GM12878 (cell line): ENCODE results near the gene ELAC1. TPM values are rescaled to one million over a fixed set of nuclear protein-coding genes. Genes with fewer than 3 reads are reported as not detected.
"Not testable (repeated sequence)": the region's sequence is repeated elsewhere in the genome, so short reads cannot be mapped to it uniquely, and the experiment has no call there.

Source experiments
- ATAC-seq: fragments of 200-7000 bp; cut with Tn5 transposase; 3 replicates; pipeline ENCODE4 v1.9.1; 2020; ENCODE audit warnings: mild to moderate bottlenecking, moderate library complexity
- BruUV-seq: library from RNA; stranded (reverse); fragments of 400-500 nt; replicated peaks from 2 replicates; lab custom pipeline; 2021; lab: Mats Ljungman, UMichigan
- CTCF ChIA-PET: fragments of 300-600 bp; sonication (Branson Sonifier 250); formaldehyde crosslinking; extraction: SDS; loops from one replicate; lab custom pipeline; 2021; ENCODE audit warnings: inconsistent platforms; lab: Yijun Ruan, JAX
- POLR2A ChIA-PET: fragments of 350-600 bp; formaldehyde crosslinking; extraction: SDS; loops from one replicate; lab custom pipeline; 2021; ENCODE audit warnings: inconsistent platforms; lab: Charles Lee
- RAD21 ChIA-PET: fragments of 300-600 bp; sonication (Branson Sonifier 250); formaldehyde crosslinking; loops from one replicate; lab custom pipeline; 2023; ENCODE audit warnings: antibody characterized with exemption; ENCODE audit not compliant: unreplicated experiment; lab: Charles Lee
- SMC1A ChIA-PET: fragments of 300-600 bp; sonication (Branson Sonifier 250); formaldehyde crosslinking; loops from one replicate; lab custom pipeline; 2023; ENCODE audit not compliant: unreplicated experiment, uncharacterized antibody; lab: Charles Lee
- DNase-seq: peaks from one replicate; pipeline ENCODE4 v3.0.0-alpha.2; 2011; ENCODE audit warnings: low read depth, low spot score
- FAIRE-seq: peaks from 3 replicates; lab custom pipeline; 2011; peaks lifted over from hg19 to GRCh38; lab: Jason Lieb, UNC
- H2AFZ ChIP-seq: 2 replicates; pipeline ENCODE4 v1.6.0; 2011; ENCODE audit warnings: low read depth, low read length, control low read depth; ENCODE audit not compliant: control insufficient read depth
- H3K27ac ChIP-seq: 2 replicates; pipeline ENCODE4 v1.5.1; 2011; ENCODE audit warnings: control low read depth; ENCODE audit not compliant: control insufficient read depth, insufficient read depth
- H3K27me3 ChIP-seq, 2 experiments: replicated peaks in 1 of 2; 2 replicates each; pipeline versions ENCODE4 v1.6.0 to v1.6.1; 2011; ENCODE audit warnings: low read length in 1 of 2; ENCODE audit not compliant: control insufficient read depth in 2 of 2, insufficient read depth in 2 of 2
- H3K36me3 ChIP-seq, 2 experiments: 2 replicates each; pipeline ENCODE4 v1.5.1; 2011; ENCODE audit warnings: low read length in 1 of 2; ENCODE audit not compliant: control insufficient read depth in 2 of 2, insufficient read depth in 2 of 2
- H3K4me1 ChIP-seq: 2 replicates; pipeline ENCODE4 v1.6.1; 2011; ENCODE audit warnings: mild to moderate bottlenecking, low read length, moderate library complexity, mixed read lengths; ENCODE audit not compliant: control insufficient read depth, insufficient read depth
- H3K4me2 ChIP-seq: 2 replicates; pipeline ENCODE4 v1.6.0; 2011; ENCODE audit warnings: control low read depth; ENCODE audit not compliant: control insufficient read depth, insufficient read depth
- H3K4me3 ChIP-seq: fragments of 200-600 bp; sonication (generic); 2 replicates; pipeline ENCODE4 v1.5.1; 2016
- H3K79me2 ChIP-seq: 2 replicates; pipeline ENCODE4 v1.6.0; 2011; ENCODE audit warnings: low read length; ENCODE audit not compliant: control insufficient read depth, insufficient read depth
- H3K9ac ChIP-seq: 2 replicates; pipeline ENCODE4 v1.8.0; 2011; ENCODE audit warnings: low read length, control low read depth, mixed read lengths; ENCODE audit not compliant: control insufficient read depth, insufficient read depth
- H3K9me3 ChIP-seq: replicated peaks from 3 replicates; pipeline ENCODE4 v1.5.1; 2011; ENCODE audit warnings: mild to moderate bottlenecking, low read length; ENCODE audit not compliant: control insufficient read depth, insufficient read depth
- H4K20me1 ChIP-seq: 2 replicates; pipeline ENCODE4 v1.6.0; 2011; ENCODE audit not compliant: control insufficient read depth, insufficient read depth
- EP300 ChIP-seq, 2 experiments: fragments of 150-350 bp in 1 of 2; IDR thresholded peaks; 2 replicates each; pipeline ENCODE4 v1.6.1; 2011 to 2012; ENCODE audit warnings: low read depth in 2 of 2, low read length in 2 of 2, borderline replicate concordance in 1 of 2, improper control_type of control experiment in 1 of 2, inconsistent platforms in 1 of 2; ENCODE audit not compliant: control insufficient read depth in 1 of 2
- MLLT1 ChIP-seq: fragments of 450-650 bp; IDR thresholded peaks from 2 replicates; pipeline ENCODE4 v1.6.1; 2016; ENCODE audit warnings: mild to moderate bottlenecking
- NRF1 ChIP-seq: conservative IDR thresholded peaks from 2 replicates; pipeline ENCODE4 v1.6.1; 2011; ENCODE audit warnings: mild to moderate bottlenecking, low read depth, low read length, improper control_type of control experiment
- ZNF274 ChIP-seq: IDR thresholded peaks from one replicate; pipeline ENCODE4 v1.8.0; 2011; ENCODE audit not compliant: insufficient read length, insufficient read depth
- ZNF622 ChIP-seq: fragments of 450-650 bp; IDR thresholded peaks from 2 replicates; pipeline ENCODE4 v1.6.1; 2017; ENCODE audit warnings: mild to moderate bottlenecking, inconsistent platforms
- WGBS: methylation state at CpG from one replicate; pipeline ENCODE4 v1.1.6; 2016; ENCODE audit warnings: low lambda C conversion rate; ENCODE audit not compliant: insufficient replicate concordance, insufficient coverage; ENCODE audit errors: missing lambda C conversion rate; 5-methylcytosine and 5-hydroxymethylcytosine counted together
- in situ Hi-C: fragments of 300-500 bp; cut with MboI; formaldehyde crosslinking; loops from 9 replicates; pipeline ENCODE4 v1.14.3; 2018; ENCODE audit warnings: mixed read lengths
- intact Hi-C: fragments of 100-400 bp; cut with micrococcal nuclease; formaldehyde crosslinking; loops from one replicate; pipeline ENCODE4 v1.14.2; 2022; ENCODE audit not compliant: unreplicated experiment
- polyA plus RNA-seq, 11 experiments: library from polyadenylated mRNA; depleted of rRNA in 4 of 11; unstranded in 6 of 11; stranded (reverse) in 5 of 11; fragments of >200 nt; fragmentation: Nextera tagmentation in 4 of 11; fragmentation: Illumina TruSeq in 1 of 11; extraction: Ambion mirVana in 4 of 11; extraction: Trizol in 1 of 11; gene quantifications; 1 replicate in 1 of 11; 2 replicates in 10 of 11; pipeline versions ENCODE4 v1.2.1 to v1.2.3, GENCODE V29; 2011 to 2016; ENCODE audit warnings: inconsistent platforms in 2 of 11, missing spikeins in 2 of 11, low read depth in 1 of 11
- total RNA-seq, 4 experiments: library from RNA; depleted of rRNA in 3 of 4; stranded (reverse); fragments of >200 nt in 3 of 4; fragmentation: Illumina TruSeq in 1 of 4; extraction: Trizol in 1 of 4; gene quantifications; 2 replicates each; pipeline versions ENCODE4 v1.2.1 to v1.2.3, GENCODE V29; 2013 to 2021

Gene ELAC1
- total and polyA plus RNA-seq, 10 of the 15 experiments (the other 5 are each of a cell fraction or from before 2014, with no cell fraction given), result 4.9 to 23.0 (median 9.8) TPM

GRCh38 chr18:50970006-50970405, 2.2 kb downstream of the ELAC1 start:
- TF ChIP-seq ZNF622 (no peak), MLLT1 (no peak), EP300 (IDR thresholded peaks at IDR 0.05; ENCODE audit: borderline replicate concordance in 1 of 2, control insufficient read depth in 1 of 2, low read depth in 2 of 2, low read length in 2 of 2) (no peak), NRF1 (no peak), ZNF274 (no peak)
- Histone ChIP-seq H4K20me1 (no peaks in the 10 kb centered on the region), H3K27ac (no peak overlapping the region), H3K27me3 (no peaks in the 10 kb centered on the region), H3K9me3 (no peaks in the 10 kb centered on the region), H3K36me3 (no peaks in the 10 kb centered on the region; a peak in 1 of 4 replicates), H3K4me2 (no peak overlapping the region), H3K9ac (no peak overlapping the region), H3K79me2 (peaks cover 19% of the 10 kb centered on the region), H3K4me1 (peaks cover 5% of the 10 kb centered on the region), H2AFZ (no peak overlapping the region), H3K4me3 (no peak overlapping the region)
- ChIA-PET CTCF (interaction anchor here (1.1 kb wide), 1 partner anchor 71 kb away, joined by 5 read pairs; no protein-coding TSS in a partner anchor), RAD21 (no interaction called here), POLR2A (no interaction called here), SMC1A (interaction anchor here (0.6 to 1.9 kb wide), 3 partner anchors 9 to 34 kb away, joined by 3 to 8 read pairs (median 4); no protein-coding TSS in a partner anchor)
- BruUV-seq, result no TSS peak
- 83% methylated on average over 2 of the region's 2 CpGs for WGBS
- in situ Hi-C loops (no loop called here), intact Hi-C loops (no loop called here)
- ATAC-seq (no peak), DNase-seq (no peak), FAIRE-seq (no peak)

GRCh38 chr18:50972404-50972803, 4.6 kb downstream of the ELAC1 start:
- ATAC-seq, H3K27ac ChIP-seq, in situ Hi-C loops, H2AFZ ChIP-seq, FAIRE-seq, RAD21 ChIA-PET, H3K36me3 ChIP-seq, H3K27me3 ChIP-seq, DNase-seq, POLR2A ChIA-PET, H4K20me1 ChIP-seq, H3K9ac ChIP-seq, H3K4me3 ChIP-seq, BruUV-seq, intact Hi-C loops, H3K4me1 ChIP-seq: not testable (repeated sequence)
- Histone ChIP-seq H3K4me2 (peak overlapping the region; percentile 20; the same call in 1 of the 2 replicates), H3K79me2 (peaks cover 19% of the 10 kb centered on the region), H3K9me3 (peaks cover 11% of the 10 kb centered on the region; the same call in 2 of the 3 replicates)
- SMC1A ChIA-PET, result interaction anchor here (1.1 kb wide), 1 partner anchor 54 kb away, joined by 3 read pairs; no protein-coding TSS in a partner anchor
- CTCF ChIA-PET, result interaction anchor here (0.5 to 1.4 kb wide), 2 partner anchors 25 to 35 kb away, joined by 3 to 5 read pairs; no protein-coding TSS in a partner anchor
- 72% methylated on average over 5 of the region's 5 CpGs for WGBS
